NCI-H2029 (cell line): ENCODE measurements around the gene DZIP1.
"Not testable (repeated sequence)": the region's sequence is repeated elsewhere in the genome, so short reads cannot be mapped to it uniquely, and the experiment has no call there.

Source experiments
- DNase-seq: peaks from one replicate; lab custom pipeline; 2025; lab: John Stamatoyannopoulos, UW

The DZIP1 gene, protein sequence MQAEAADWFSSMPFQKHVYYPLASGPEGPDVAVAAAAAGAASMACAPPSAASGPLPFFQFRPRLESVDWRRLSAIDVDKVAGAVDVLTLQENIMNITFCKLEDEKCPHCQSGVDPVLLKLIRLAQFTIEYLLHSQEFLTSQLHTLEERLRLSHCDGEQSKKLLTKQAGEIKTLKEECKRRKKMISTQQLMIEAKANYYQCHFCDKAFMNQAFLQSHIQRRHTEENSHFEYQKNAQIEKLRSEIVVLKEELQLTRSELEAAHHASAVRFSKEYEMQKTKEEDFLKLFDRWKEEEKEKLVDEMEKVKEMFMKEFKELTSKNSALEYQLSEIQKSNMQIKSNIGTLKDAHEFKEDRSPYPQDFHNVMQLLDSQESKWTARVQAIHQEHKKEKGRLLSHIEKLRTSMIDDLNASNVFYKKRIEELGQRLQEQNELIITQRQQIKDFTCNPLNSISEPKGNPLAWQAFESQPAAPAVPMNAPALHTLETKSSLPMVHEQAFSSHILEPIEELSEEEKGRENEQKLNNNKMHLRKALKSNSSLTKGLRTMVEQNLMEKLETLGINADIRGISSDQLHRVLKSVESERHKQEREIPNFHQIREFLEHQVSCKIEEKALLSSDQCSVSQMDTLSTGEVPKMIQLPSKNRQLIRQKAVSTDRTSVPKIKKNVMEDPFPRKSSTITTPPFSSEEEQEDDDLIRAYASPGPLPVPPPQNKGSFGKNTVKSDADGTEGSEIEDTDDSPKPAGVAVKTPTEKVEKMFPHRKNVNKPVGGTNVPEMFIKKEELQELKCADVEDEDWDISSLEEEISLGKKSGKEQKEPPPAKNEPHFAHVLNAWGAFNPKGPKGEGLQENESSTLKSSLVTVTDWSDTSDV

DNA sequence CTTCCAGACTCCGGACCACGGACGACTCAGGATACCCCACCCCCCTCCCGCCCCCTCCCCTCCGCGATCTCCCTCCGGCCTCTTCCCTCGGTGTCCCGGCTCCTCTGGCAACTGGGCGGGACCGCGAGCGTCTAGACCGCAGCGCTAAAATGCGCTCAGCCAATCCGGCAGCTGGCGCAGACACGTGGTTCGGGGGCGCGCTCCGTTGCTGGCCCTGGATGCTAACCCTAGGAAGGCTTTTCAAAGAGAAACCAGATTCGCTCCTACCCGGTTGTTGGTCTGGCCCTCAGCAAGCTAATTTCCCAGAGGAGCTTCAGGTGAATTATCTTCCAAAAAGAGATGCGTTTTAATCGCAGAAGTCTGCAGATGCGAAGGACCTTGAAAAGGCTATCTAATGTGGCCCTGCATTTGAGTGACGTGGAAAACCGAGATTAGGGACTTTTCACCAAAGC is at the start of gene DZIP1:
Gene DZIP1 (minus strand): TSS at position 106 of the 452 bp plus-strand sequence. CDS start 2,677 bp downstream, outside the sequence.
- no peak for DNase-seq

DNA sequence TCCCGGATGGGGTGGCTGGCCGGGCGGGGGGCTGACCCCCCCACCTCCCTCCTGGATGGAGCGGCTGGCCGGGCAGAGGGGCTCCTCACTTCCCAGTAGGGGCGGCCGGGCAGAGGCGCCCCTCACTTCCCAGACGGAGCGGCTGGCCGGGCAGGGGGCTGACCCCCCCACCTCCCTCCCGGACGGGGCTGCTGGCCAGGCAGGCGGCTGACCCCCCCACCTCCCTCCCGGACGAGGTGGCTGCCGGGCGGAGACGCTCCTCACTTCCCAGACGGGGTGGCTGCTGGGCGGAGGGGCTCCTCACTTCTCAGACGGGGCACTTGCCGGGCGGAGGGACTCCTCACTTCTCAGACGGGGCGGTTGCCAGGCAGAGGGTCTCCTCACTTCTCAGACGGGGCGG is 46.5 kb upstream of the DZIP1 start:
- not testable (repeated sequence) for DNase-seq

DNA sequence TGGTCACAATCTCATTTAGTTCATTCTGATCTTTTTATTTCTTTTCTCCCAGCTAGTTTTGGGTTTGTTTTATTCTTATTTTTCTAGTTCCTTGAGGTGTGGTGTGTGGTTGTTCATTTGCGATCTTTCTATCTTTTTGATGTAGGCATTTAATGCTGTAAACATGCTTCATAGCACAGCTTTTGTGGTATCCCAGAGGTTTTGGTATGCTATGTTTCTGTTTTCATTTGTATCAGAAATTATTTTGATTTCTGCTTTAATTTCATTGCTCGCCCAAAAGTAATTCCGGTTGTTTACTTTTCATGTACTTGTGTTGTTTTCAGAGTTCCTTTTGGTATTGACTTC is 45.0 kb upstream of the DZIP1 start:
- DNase-seq = no peak

DNA sequence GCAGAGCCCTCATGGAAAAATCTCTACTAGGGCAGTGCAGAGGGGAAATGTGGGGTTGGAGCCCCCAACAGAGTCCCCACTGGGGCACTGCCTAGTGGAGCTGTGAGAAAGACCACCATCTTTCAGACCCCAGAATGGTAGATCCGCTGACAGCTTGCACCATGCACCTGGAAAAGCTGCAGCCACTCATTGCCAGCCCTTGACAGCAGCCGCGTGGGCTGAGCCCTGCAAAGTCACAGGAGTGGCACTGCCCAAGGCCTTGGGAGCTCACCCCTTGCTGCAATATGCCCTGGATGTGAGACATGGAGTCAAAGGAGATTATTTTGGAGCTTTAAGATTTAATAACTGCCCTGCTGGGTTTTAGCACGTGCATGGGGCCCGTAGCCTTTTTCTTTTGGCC is 40.5 kb upstream of the DZIP1 start:
- DNase-seq = not testable (repeated sequence)

DNA sequence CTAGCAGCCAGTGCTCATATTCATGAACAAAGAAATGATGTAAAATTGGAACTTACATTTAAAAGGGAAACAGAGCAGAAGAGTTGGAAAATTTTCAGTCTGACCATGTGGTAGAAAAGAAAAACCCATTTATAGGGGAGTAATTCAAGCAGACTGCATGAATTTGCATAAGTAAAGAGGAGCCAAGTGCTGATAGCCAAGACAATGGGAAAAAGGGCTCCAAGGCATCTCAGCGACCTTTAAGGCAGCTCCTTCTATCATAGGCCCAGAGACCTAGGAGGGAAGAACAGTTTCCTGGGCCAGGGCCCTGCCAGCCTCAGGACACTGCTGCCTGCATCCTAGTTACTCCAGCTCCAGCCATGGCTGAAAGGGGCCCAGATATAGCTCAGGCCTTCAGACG is 39.9 kb upstream of the DZIP1 start:
- DNase-seq = no peak

DNA sequence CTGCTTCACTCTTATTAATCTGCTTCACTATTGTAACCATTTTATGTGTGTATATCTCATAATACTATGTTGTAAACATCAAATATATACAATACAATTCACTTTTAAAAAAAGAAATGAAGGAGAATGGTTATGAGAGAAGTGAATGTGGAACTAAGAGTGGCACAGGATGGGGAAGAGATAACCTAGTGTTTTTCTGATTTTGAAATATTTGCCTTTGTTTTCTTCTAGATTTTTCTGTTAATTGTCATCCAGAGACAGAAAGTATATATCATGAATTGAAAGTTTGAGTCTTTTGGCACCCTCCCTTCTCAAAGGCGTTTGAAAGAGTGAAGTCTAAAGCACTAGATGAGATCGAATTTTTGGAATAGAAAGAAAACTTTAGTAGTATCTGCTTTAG is 35.2 kb upstream of the DZIP1 start:
- no peak for DNase-seq

DNA sequence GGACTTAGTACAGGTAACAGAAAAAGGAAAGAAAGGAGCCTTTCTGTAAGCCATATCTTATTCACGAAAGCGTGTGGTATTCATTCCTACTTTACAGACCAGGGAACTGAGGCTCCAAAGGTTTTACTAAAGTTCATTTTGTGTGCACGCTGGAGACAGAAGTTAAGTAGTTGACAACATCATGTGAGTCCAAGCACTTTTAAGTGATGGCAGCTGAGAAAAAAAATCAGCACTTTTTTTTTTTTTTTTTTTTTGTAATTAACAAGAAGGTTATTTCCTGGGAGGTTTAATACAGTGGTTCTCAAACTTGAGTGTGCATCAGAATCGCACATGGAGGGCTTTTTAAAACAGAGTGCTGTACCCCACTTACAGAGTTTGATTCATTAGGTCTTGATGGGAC is 34.5 kb upstream of the DZIP1 start:
- no peak for DNase-seq

DNA sequence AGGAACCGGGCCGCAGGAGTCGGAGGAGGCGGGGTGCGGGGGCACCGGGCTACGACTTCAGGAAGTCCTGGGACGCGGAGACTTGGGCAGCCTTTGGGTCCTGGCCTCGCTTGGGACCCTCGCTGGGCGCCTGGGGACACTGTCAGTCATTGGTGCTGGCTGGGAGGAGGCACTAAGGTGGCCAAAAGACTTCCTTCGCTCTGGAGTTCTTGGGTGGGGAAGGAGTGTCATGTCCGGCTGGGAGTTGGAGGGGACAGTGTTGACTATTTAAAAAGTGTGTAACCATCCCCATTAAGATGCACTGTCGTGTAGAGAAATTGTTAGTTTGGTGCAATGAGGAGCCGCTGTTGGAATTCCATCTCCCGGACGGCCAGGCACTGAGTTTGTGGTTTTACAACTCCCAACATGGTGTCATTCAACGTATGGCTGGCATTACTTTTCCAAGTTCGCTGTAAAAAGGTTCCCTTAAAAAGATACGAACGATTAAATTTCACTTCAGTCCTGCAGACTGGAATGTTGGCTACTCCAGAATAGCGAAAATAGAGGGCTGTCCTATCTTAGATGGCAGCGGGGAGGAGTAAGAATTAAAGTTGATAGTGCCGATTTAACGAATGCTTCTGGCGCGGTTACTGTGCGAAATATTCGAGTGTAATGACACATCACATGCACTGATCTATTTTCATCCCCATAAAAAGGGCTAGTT is 33.2 kb upstream of the DZIP1 start:
- DNase-seq = no peak

DNA sequence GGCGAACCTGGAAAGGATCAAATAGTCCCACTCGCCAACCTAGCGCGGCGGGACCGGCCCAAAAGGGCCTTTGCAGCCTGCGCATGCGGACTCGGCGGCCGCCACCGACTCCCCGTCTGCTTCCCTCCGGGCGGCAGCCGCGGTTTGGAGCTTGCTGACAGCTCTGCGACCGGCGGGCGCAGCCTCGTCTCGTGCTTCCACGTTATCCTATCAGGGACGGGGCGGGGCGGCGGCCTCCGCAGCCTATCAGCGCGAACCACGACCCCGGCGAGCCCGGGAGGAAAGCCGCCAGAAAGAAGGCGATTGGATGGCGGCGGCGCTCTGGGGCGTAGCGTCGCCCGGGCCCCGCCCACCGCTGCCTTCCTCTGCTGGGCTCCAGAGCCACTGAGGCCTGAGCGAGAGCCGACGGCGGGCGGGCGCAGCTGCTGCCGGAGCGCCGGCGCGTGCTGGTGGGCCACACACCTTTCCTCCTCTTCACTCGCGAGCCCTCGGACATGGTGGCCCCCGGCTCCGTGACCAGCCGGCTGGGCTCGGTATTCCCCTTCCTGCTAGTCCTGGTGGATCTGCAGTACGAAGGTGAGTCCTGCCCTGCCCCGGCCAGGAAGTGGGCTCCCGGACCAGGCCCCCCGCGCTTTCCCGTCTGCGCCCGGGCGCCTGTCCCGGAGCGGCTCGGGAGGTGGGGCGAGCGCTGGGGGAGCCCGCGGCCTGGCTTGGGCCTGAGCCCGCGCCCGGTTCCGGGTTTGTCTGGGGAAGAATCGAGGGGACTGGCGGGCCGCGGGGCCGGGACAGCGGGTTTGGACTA is 32.5 kb upstream of the DZIP1 start, which contains the start of gene DNAJC3:
Gene DNAJC3 (plus strand): TSS at position 378 of the 802 bp plus-strand sequence. CDS start 117 bp downstream, at position 495.
- peak; percentile 85 for DNase-seq

DNA sequence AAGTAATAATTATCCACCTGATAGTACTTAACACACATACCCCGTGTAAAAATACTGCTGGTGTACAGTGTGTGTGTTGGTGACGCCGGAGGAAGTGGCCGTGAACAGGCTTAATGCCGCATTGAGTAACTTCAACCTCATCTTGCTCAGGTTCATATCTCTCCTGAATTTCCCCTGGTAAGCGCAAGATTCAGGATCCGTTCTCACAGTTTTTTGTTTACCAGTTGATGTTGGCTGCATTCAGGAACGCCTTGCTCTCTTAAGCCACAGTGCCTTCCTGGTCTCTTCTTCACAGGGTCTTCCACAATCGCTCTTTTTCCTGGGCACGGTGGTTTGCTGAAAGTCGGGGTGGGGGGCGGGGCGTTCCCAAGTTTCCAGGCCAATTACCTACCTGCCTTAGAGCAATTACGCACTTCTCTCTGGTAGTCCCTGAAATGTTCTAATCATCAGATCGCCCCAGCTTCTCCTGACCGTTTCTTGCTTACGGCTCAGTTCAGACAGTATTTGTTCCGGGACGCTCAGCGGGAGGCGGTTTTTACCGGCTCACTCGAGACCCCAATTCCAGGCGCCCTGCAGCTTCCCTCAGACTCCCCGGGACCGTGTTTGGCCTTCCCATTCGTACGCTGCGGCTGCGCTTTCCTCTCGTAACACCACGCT is 31.7 kb upstream of the DZIP1 start:
- no peak for DNase-seq

DNA sequence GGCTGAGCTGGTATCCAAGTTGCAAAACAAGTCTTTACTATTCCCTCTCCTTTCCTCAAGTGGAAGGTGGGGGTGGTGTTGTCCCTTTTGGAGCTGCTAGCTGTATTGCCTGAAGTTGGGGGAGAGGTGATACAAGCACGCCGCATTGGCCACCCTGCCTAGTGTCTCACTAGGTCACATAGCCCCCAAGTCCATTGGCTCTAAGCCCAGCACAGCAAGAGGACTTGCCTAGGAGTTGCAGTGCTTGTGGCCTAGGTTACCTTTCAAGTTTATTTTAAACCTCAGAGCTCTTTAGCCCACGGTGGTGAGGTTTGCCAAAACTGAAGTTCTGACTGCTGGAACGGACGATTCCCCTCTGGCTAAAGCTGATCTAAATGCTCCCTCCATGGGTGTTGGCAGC is 27.1 kb upstream of the DZIP1 start:
- no peak for DNase-seq

DNA sequence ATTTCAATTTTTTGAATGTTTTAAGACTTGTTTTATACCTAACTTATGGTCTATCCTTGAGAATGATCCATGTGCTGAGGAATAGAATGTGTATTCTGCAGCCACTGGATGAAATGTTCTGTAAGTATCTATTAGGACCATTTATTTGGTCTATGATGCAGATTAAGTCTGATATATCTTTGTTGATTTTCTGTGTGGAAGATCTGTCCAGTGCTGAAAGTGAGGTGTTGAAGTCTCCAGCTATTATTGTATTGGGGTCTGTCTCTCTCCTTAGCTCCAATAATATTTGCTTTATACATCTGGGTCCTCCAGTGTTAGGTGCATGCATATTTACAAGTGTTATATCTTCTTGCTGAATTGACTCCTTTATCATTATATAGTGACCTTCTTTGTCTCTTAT is 22.7 kb upstream of the DZIP1 start:
- DNase-seq = not testable (repeated sequence)

DNA sequence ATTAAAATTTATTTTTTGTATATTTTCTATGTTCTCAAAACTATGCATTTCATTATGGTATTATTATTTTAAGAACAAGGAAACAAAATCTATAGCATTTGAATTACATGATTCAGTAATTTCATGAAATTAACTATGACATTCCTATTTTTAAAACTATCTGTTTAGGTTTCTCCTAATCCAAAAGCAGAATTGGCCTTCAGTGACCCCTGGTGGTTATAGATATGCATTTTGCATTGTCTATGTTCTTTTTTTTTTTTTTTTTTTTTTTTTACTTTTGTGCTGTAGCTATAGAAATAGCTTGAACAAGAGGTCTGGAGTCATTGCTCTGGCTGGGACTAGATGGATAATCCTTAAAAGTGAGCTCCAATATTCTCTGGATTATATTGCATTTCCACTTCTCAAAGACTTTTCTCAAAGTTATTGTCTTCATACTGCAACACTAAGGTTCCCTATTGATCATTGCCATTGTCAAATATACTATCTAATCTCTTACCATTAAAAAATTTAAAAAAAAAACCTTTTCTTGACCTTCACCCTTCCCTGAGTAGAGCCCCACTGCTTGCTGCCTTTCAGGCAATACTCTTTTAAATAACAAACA is 16.6 kb upstream of the DZIP1 start:
- no peak for DNase-seq

DNA sequence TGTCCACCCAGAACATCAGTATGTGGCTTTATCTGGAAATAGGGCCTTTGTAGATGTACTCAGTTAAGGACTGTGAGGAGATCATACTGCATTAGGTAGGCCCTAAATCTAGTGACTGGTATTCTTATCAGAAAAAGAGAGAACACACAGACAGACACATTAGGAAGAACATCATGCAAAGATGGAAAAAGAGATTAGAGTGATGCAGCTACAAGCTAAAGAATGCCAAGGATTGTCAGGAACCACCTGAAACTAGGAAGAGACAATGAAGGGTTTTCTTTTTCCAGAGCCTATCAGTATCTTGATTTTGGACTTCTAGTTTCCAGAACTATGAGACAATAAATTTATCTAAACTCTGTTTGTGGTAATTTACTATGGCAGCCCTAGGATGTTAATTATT is 15.0 kb upstream of the DZIP1 start:
- DNase-seq = no peak

DNA sequence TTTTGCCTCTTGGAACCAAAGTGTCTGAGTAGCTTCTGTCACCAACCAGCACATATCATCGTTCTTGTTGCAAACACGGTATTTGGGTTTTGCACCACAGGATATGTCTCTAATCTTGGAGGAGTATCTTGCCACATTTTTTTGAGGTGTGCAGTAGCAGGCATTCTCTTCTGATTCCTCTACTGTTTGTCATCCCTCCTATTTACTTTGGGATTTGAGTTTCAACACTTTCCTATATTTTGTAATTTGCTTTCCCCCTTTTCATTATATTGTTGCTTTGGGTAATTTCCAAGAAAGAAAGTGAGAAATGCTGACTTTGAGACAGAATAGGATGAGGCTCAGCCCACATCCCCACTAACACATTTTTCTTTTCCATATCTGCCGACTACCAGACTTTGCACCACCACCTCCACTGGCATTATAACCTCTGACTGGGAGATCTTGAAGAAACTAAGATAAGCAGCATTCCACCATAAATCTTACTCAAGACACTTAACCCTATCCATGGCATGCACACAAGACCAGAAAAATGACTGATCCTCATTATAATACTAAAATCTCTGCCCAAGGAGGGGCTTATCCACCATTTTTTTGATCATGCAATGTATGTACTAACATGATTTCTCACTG is 12.0 kb upstream of the DZIP1 start:
- DNase-seq = no peak

DNA sequence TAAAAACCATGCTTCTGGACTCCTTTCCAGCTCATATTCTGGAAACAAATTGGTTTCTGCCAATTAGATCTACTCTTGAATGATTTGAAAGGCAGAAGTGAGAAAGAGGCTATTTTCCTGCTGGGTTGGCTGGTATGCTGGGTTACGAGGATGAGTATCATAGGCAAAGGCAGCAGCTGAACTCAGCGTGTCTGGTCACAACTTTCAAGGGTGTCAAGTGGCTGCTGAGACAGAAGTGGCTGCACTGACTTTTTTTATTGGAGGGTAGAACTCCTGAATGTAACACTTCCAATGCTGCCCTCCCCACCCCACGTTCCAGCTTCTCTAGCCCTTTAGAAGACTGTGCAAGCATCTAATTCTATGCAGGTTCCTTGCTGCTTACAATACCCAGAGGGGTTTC is 8.3 kb upstream of the DZIP1 start:
- no peak for DNase-seq

DNA sequence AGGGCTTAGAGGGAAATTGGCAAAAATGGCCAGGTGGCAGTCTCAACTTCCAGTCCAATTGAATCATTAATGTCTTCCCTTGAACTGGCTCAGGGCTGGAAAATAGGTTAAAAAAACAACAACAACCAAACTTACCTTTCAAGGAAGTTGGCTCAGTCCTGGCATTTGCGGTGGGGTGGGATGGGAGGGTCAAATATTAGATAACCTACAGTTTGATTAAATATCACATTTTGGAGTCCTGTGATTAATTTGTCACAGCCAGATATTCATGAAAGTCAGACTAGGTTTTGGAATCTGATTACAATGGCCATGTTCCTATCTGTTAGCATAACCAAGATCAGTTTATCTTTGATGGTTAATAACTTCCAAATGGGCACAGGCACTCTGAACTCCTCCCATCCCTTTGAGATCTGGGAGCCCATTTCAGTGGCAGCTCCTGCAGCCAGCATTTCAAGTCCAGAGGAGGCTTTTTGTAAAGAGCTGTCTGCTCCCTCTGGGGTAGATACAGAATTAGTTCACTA is 7.8 kb upstream of the DZIP1 start:
- no peak for DNase-seq

DNA sequence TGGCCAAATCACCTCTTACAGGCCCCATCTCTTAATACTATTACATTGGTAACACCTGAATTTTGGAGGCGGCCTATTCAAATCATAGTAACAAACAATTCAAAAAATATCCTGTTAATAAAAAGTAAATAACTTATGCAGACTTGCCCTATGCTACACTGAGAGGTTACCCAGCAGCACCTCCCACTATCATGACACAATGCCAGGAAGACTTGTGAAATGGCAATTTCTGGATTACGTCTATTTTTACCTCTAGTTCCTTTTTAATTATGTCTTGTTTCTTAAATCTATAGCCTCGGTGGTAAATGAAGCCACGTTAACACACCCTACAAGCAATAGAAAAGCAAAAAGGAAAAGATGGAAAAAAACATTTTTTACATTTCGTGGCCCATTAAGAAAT is 6.2 kb upstream of the DZIP1 start:
- DNase-seq = no peak

DNA sequence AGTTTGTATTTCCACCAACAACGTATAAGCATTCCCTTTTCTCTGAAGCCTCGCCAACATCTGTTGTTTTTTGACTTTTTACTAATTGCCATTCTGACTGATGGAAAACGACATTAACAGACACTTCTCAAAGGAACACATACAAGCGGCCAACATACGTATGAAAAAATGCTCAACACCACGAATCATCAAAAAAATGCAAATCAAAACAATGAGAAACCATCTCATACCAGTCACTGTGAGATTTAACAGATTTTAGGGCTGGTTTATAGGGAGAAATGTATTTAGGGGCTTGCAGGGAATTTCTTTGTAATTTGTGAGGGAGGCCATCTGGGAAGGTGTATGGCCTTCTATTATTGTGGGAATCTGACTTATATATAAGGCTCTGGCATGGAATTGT is 2.8 kb upstream of the DZIP1 start:
- no peak for DNase-seq
